HCT116 (cell line): Measurements from ENCODE around the gene CCDC57. TPM values are rescaled to one million over a fixed set of nuclear protein-coding genes. Genes with fewer than 3 reads are reported as not detected.

Experiments
- ATAC-seq: fragments of 200-7000 bp; cut with Tn5 transposase; 2 replicates; pipeline ENCODE4 v1.9.1; 2020; ENCODE audit warnings: mild to moderate bottlenecking, moderate library complexity
- BruUV-seq: library from RNA; stranded (reverse); fragments of 400-500 nt; replicated peaks from 2 replicates; lab custom pipeline; 2021; lab: Mats Ljungman, UMichigan
- CTCF ChIA-PET: fragments of 300-600 bp; sonication (Branson Sonifier 250); formaldehyde crosslinking; loops from one replicate; lab custom pipeline; 2021; ENCODE audit warnings: antibody characterized with exemption; lab: Charles Lee
- POLR2A ChIA-PET: fragments of 300-600, 350-600 bp; sonication (Branson Sonifier 250); formaldehyde crosslinking; loops from one replicate; lab custom pipeline; 2021; ENCODE audit warnings: antibody characterized with exemption; lab: Charles Lee
- RAD21 ChIA-PET, 2 experiments: fragments of 300-600 bp; sonication (Branson Sonifier 250); formaldehyde crosslinking; loops; one replicate each; lab custom pipeline; 2023; ENCODE audit warnings: low total read pairs in 2 of 2; ENCODE audit not compliant: uncharacterized antibody in 2 of 2, unreplicated experiment in 2 of 2, low non-redundant PET in 1 of 2; lab: Charles Lee
- DNase-seq: peaks from one replicate; pipeline ENCODE4 v3.0.0-alpha.2; 2010; ENCODE audit warnings: low read depth, low spot score
- H2AFZ ChIP-seq: fragments of 200-600 bp; shearing (Covaris generic), sonication (generic); 2 replicates; pipeline ENCODE4 v1.6.1; 2017; ENCODE audit warnings: low read depth, mixed run types, mixed read lengths, antibody characterized with exemption, low read length; ENCODE audit not compliant: poor library complexity, severe bottlenecking
- H3K27ac ChIP-seq: 2 replicates; pipeline ENCODE4 v1.5.1; 2012; ENCODE audit warnings: low read depth, low read length
- H3K27me3 ChIP-seq: fragments of 200-600 bp; sonication (generic); 2 replicates; pipeline ENCODE4 v1.6.1; 2016; ENCODE audit warnings: mixed run types, low read length, mixed read lengths; ENCODE audit not compliant: insufficient read depth
- H3K36me3 ChIP-seq, 2 experiments: fragments of 200-500 bp in 1 of 2; fragments of 200-600 bp in 1 of 2; sonication (Bioruptor generic) in 1 of 2; sonication (generic) in 1 of 2; 2 replicates each; pipeline versions ENCODE4 v1.5.1 to v1.6.1; 2014 to 2016; ENCODE audit warnings: low read length in 2 of 2, inconsistent platforms in 1 of 2, mixed read lengths in 1 of 2, mixed run types in 1 of 2; ENCODE audit not compliant: insufficient read depth in 2 of 2, control insufficient read depth in 1 of 2
- H3K4me1 ChIP-seq, 2 experiments: fragments of 200-600 bp in 1 of 2; sonication (generic) in 1 of 2; 2 replicates each; pipeline versions ENCODE4 v1.5.1 to v1.6.1; 2012 to 2017; ENCODE audit warnings: low read length in 2 of 2, inconsistent platforms in 1 of 2, mild to moderate bottlenecking in 1 of 2, mixed read lengths in 1 of 2, mixed run types in 1 of 2, moderate library complexity in 1 of 2; ENCODE audit not compliant: insufficient read depth in 2 of 2, control insufficient read depth in 1 of 2
- H3K4me2 ChIP-seq: fragments of 200-600 bp; sonication (generic); 2 replicates; pipeline ENCODE4 v1.6.1; 2017; ENCODE audit warnings: mixed run types, low read length, mixed read lengths
- H3K4me3 ChIP-seq, 2 experiments: fragments of 200-600 bp in 1 of 2; sonication (generic) in 1 of 2; replicated peaks in 1 of 2; 2 replicates each; pipeline ENCODE4 v1.5.1; 2011 to 2016; ENCODE audit warnings: low read length in 2 of 2, control low read depth in 1 of 2, low read depth in 1 of 2, mild to moderate bottlenecking in 1 of 2, mixed read lengths in 1 of 2, mixed run types in 1 of 2
- H3K79me2 ChIP-seq: fragments of 200-600 bp; sonication (generic); 2 replicates; pipeline ENCODE4 v1.6.1; 2017; ENCODE audit warnings: mild to moderate bottlenecking, mixed run types, low read length, moderate library complexity, mixed read lengths; ENCODE audit not compliant: insufficient read depth
- H3K9ac ChIP-seq: fragments of 200-600 bp; sonication (generic); 2 replicates; pipeline ENCODE4 v1.6.1; 2016; ENCODE audit warnings: low read length, mixed read lengths
- H3K9me2 ChIP-seq: fragments of 200-600 bp; sonication (generic), shearing (Covaris generic); 2 replicates; pipeline ENCODE4 v1.6.1; 2017; ENCODE audit warnings: mixed run types, mild to moderate bottlenecking, moderate library complexity; ENCODE audit not compliant: insufficient read depth
- H3K9me3 ChIP-seq, 2 experiments: fragments of 200-500 bp in 1 of 2; fragments of 200-600 bp in 1 of 2; sonication (Bioruptor generic) in 1 of 2; sonication (generic) in 1 of 2; 2 replicates each; pipeline ENCODE4 v1.6.1; 2014 to 2017; ENCODE audit warnings: low read length in 2 of 2, mixed read lengths in 2 of 2, inconsistent platforms in 1 of 2, low read depth in 1 of 2, mild to moderate bottlenecking in 1 of 2, mixed run types in 1 of 2, moderate library complexity in 1 of 2; ENCODE audit not compliant: control insufficient read depth in 1 of 2, insufficient read depth in 1 of 2
- H4K20me1 ChIP-seq: fragments of 200-600 bp; sonication (generic), shearing (Covaris generic); 2 replicates; pipeline ENCODE4 v1.6.1; 2017; ENCODE audit warnings: mixed run types, mild to moderate bottlenecking, moderate library complexity; ENCODE audit not compliant: insufficient read depth
- CBX3 ChIP-seq: IDR thresholded peaks from 2 replicates; pipeline ENCODE4 v1.6.1; 2012; ENCODE audit warnings: low read depth
- CEBPB ChIP-seq: IDR thresholded peaks from 2 replicates; pipeline ENCODE4 v1.6.1; 2012; ENCODE audit warnings: low read depth
- ELF1 ChIP-seq: IDR thresholded peaks from 2 replicates; pipeline ENCODE4 v1.6.1; 2012; ENCODE audit warnings: low read depth, borderline replicate concordance
- EZH2phosphoT487 ChIP-seq: fragments of 200-600 bp; IDR thresholded peaks from 2 replicates; pipeline ENCODE4 v1.6.1; 2018; ENCODE audit warnings: antibody characterized with exemption, borderline replicate concordance
- FOSL1 ChIP-seq: IDR thresholded peaks from 2 replicates; pipeline ENCODE4 v1.6.1; 2012; ENCODE audit warnings: low read depth
- JUND ChIP-seq: IDR thresholded peaks from 2 replicates; pipeline ENCODE4 v1.6.1; 2012
- POLR2AphosphoS5 ChIP-seq: IDR thresholded peaks from 2 replicates; pipeline ENCODE4 v1.6.1; 2011; ENCODE audit warnings: mild to moderate bottlenecking, low read depth, low read length, moderate library complexity
- SIN3A ChIP-seq: IDR thresholded peaks from 2 replicates; pipeline ENCODE4 v1.6.1; 2012; ENCODE audit warnings: low read depth
- SP1 ChIP-seq: IDR thresholded peaks from 2 replicates; pipeline ENCODE4 v1.6.1; 2012; ENCODE audit warnings: low read depth
- SRF ChIP-seq: IDR thresholded peaks from 2 replicates; pipeline ENCODE4 v1.6.1; 2012; ENCODE audit warnings: low read depth
- ZFX ChIP-seq: fragments of 450-650 bp; IDR thresholded peaks from 2 replicates; pipeline ENCODE4 v1.6.1; 2017
- ZNF274 ChIP-seq: fragments of 200-500 bp; sonication (Bioruptor generic); IDR thresholded peaks from 2 replicates; pipeline ENCODE4 v1.6.1; 2014; ENCODE audit warnings: mild to moderate bottlenecking, low read depth, low read length, inconsistent platforms
- intact Hi-C: fragments of 100-400 bp; cut with micrococcal nuclease; formaldehyde crosslinking; loops from 2 replicates; pipeline ENCODE4 v1.10.0; 2022
- total RNA-seq: library from RNA; stranded (reverse); gene quantifications from one replicate; pipeline ENCODE4 v1.2.1, GENCODE V29; 2021; ENCODE audit not compliant: unreplicated experiment
- TF ChIP-seq, protein P1 (sequence below): IDR thresholded peaks from 2 replicates; pipeline ENCODE4 v1.6.1; 2012; ENCODE audit warnings: low read depth
- TF ChIP-seq, protein P2 (sequence below), 3 experiments: fragments of 200-600 bp in 1 of 3; sonication (generic) in 1 of 3; IDR thresholded peaks in 2 of 3; conservative IDR thresholded peaks in 1 of 3; 2 replicates each; pipeline ENCODE4 v1.5.1; 2012 to 2017; ENCODE audit warnings: low read depth in 2 of 3, low read length in 2 of 3, antibody characterized with exemption in 1 of 3, borderline replicate concordance in 1 of 3, control low read depth in 1 of 3, mild to moderate bottlenecking in 1 of 3, mixed read lengths in 1 of 3, mixed run types in 1 of 3, moderate library complexity in 1 of 3; ENCODE audit not compliant: insufficient read depth in 1 of 3
- TF ChIP-seq, protein P3 (sequence below): IDR thresholded peaks from 2 replicates; pipeline ENCODE4 v1.6.1; 2012

Gene CCDC57
- total RNA-seq, 1 experiment from 2014 or later = 143 TPM

DNA sequence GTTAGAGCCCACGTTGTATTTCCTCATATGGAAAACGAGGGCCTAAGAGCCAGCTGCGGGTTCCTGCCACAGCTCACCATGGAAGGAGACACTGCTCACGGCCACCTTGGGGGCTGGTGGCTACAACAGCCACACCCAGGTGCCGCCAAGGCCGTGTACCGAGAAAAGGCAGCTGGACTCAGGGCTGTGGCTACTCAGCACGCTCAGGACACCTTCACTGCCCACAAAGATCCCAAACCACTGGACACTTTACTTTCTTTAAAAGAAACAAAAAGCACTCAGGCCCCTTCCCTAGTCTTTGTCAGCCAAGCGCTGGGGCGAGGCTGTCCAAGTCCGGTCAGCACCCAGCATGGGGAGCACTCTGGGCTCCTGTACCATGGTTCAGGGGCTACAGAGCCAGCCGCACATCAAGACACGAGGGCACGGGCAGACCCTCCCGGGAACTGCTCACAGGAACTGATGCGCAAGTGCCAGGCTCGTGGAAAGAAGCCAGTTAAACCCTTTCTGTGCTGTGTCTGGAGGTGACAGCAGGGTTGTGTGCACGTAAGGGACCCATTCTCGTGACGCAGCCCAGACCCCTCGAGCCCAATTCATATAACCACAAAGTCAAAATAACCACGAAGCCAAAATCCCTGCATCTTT is 34.7 kb upstream of the CCDC57 start (continued):
- TF ChIP-seq, protein P1, sequence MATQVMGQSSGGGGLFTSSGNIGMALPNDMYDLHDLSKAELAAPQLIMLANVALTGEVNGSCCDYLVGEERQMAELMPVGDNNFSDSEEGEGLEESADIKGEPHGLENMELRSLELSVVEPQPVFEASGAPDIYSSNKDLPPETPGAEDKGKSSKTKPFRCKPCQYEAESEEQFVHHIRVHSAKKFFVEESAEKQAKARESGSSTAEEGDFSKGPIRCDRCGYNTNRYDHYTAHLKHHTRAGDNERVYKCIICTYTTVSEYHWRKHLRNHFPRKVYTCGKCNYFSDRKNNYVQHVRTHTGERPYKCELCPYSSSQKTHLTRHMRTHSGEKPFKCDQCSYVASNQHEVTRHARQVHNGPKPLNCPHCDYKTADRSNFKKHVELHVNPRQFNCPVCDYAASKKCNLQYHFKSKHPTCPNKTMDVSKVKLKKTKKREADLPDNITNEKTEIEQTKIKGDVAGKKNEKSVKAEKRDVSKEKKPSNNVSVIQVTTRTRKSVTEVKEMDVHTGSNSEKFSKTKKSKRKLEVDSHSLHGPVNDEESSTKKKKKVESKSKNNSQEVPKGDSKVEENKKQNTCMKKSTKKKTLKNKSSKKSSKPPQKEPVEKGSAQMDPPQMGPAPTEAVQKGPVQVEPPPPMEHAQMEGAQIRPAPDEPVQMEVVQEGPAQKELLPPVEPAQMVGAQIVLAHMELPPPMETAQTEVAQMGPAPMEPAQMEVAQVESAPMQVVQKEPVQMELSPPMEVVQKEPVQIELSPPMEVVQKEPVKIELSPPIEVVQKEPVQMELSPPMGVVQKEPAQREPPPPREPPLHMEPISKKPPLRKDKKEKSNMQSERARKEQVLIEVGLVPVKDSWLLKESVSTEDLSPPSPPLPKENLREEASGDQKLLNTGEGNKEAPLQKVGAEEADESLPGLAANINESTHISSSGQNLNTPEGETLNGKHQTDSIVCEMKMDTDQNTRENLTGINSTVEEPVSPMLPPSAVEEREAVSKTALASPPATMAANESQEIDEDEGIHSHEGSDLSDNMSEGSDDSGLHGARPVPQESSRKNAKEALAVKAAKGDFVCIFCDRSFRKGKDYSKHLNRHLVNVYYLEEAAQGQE = no peak

DNA sequence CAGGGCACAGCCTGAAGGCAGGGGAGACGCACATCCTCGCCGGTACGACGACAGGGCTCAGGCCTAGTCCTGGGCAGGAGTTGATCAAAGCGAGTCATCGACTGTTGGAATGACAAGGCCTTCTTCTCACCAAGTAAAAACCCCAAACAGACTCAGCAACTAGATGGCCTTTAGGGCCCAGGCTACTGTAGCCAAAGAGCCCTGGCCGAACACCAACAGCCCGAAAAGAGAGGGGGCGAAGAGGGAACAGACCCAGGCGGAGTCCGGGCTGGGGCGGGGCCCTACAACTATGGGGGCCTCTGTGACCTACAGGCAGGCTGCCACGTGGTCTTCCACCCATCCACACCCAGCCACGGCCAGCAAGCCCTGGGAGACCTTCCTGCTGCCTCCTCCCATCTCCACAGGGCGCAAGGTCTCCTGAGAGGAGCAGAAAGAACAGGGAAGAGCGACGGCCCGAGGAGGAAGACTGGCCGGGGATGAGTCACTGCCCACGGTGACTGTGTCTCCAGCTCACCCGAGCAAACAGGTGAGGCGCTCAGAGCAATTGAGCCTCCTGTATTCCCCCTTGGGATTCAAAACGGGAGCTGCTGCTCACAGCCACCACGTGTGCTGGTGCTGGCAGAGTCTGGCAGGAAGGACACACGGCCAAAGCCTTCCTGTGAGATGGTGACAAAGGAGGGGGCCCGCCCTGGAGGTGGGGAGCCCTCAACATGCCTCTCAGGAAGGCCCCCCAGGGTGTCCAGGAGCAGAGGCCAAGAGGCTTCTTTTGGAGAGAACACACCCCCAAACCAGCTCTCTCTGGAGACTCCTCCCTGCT is 33.9 kb upstream of the CCDC57 start:
- H3K9me2 ChIP-seq = no peaks in the 10 kb centered on the region
- H3K27ac ChIP-seq = peak overlapping the region; percentile 75
- H3K9ac ChIP-seq = peak overlapping the region; percentile 55
- no peaks in the 10 kb centered on the region for H3K27me3 ChIP-seq
- ChIA-PET POLR2A (interaction anchor here (0.9 to 1.3 kb wide), 3 partner anchors 10 to 46 kb away, joined by 3 to 5 read pairs (median 5); no protein-coding TSS in a partner anchor), CTCF (interaction anchor here (0.8 to 1.2 kb wide), 3 partner anchors 10 to 54 kb away, joined by 3 to 6 read pairs (median 4); no protein-coding TSS in a partner anchor), RAD21 (no interaction called here)
- ATAC-seq (peak; percentile 68), DNase-seq (no peak)
- peaks cover 15 to 43% of the 10 kb centered on the region in 2 experiments for H3K4me1 ChIP-seq
- H3K79me2 ChIP-seq = peaks cover 81% of the 10 kb centered on the region
- BruUV-seq = no TSS peak
- no peaks in the 10 kb centered on the region for H3K9me3 ChIP-seq
- H2AFZ ChIP-seq = no peak overlapping the region
- H4K20me1 ChIP-seq = peaks cover 24% of the 10 kb centered on the region; the same call in 1 of the 2 replicates
- intact Hi-C loops = loop anchor here (1.0 kb wide), 1 partner anchor 168 kb away; no protein-coding TSS in a partner anchor
- H3K4me2 ChIP-seq = peak overlapping the region; percentile 70
- H3K36me3 ChIP-seq = peaks cover 47 to 89% of the 10 kb centered on the region in 2 experiments
- H3K4me3 ChIP-seq = 0 out of 4 replicates have a peak overlapping the region, but pooled peaks of 1 of the 2 experiments have one; percentile 0
- TF ChIP-seq SP1 (no peak), JUND (peak; percentile 74), ZFX (0 out of 2 replicates have a peak, but pooled peaks have one; percentile 24), FOSL1 (peak; percentile 75), CEBPB (no peak), EZH2phosphoT487 (no peak), CBX3 (no peak), SRF (no peak), SIN3A (peak; percentile 57; the same call in 1 of the 2 replicates), ZNF274 (no peak), POLR2AphosphoS5 (no peak; the same call in none of the 2 replicates), ELF1 (no peak)
- TF ChIP-seq, protein P2, sequence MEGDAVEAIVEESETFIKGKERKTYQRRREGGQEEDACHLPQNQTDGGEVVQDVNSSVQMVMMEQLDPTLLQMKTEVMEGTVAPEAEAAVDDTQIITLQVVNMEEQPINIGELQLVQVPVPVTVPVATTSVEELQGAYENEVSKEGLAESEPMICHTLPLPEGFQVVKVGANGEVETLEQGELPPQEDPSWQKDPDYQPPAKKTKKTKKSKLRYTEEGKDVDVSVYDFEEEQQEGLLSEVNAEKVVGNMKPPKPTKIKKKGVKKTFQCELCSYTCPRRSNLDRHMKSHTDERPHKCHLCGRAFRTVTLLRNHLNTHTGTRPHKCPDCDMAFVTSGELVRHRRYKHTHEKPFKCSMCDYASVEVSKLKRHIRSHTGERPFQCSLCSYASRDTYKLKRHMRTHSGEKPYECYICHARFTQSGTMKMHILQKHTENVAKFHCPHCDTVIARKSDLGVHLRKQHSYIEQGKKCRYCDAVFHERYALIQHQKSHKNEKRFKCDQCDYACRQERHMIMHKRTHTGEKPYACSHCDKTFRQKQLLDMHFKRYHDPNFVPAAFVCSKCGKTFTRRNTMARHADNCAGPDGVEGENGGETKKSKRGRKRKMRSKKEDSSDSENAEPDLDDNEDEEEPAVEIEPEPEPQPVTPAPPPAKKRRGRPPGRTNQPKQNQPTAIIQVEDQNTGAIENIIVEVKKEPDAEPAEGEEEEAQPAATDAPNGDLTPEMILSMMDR (IDR thresholded peaks at IDR 0.05 in 2 of 3, conservative IDR thresholded peaks at IDR 0.05 in 1 of 3; ENCODE audit: borderline replicate concordance in 1 of 3, insufficient read depth in 1 of 3, low read depth in 2 of 3, low read length in 2 of 3) = no peak
- TF ChIP-seq, protein P3, sequence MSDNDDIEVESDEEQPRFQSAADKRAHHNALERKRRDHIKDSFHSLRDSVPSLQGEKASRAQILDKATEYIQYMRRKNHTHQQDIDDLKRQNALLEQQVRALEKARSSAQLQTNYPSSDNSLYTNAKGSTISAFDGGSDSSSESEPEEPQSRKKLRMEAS = peak; percentile 85
